ENCODE results near the gene ARID1B.

DNA sequence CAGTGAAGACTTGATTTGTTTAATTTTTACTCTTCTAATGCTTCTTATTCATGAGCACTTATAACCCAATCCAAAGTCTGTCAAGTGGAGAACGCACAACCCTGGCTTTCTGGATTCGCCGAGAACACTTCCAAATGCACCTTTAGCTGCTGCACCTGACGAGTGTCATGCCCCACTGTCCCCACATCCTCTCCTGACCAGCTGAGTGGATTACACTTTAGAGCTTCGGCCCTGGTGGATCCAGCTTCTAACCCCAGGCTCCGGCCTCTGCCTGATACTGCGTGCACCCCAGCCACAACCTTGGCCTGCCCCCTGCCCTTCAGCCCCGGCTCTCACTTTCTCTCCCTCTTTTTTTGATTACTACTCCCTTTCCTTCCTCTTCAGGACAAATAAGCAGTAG lies 287.3 kb downstream of the ARID1B start:
- TF ChIP-seq, protein P1, sequence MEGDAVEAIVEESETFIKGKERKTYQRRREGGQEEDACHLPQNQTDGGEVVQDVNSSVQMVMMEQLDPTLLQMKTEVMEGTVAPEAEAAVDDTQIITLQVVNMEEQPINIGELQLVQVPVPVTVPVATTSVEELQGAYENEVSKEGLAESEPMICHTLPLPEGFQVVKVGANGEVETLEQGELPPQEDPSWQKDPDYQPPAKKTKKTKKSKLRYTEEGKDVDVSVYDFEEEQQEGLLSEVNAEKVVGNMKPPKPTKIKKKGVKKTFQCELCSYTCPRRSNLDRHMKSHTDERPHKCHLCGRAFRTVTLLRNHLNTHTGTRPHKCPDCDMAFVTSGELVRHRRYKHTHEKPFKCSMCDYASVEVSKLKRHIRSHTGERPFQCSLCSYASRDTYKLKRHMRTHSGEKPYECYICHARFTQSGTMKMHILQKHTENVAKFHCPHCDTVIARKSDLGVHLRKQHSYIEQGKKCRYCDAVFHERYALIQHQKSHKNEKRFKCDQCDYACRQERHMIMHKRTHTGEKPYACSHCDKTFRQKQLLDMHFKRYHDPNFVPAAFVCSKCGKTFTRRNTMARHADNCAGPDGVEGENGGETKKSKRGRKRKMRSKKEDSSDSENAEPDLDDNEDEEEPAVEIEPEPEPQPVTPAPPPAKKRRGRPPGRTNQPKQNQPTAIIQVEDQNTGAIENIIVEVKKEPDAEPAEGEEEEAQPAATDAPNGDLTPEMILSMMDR (IDR thresholded peaks at IDR 0.05): no peak
- no peak for TF ChIP-seq POLR2A (IDR thresholded peaks at IDR 0.05)

Data from adrenal gland (tissue), 5 donors.